IMR-90 (cell line): ENCODE results near the gene RTL5. TPM values are rescaled to one million over a fixed set of nuclear protein-coding genes. Genes with fewer than 3 reads are reported as not detected.

Source experiments
- ATAC-seq: fragments of 200-7000 bp; cut with Tn5 transposase; 2 replicates; pipeline ENCODE4 v1.9.1; 2020; ENCODE audit warnings: low read depth, mild to moderate bottlenecking, moderate library complexity
- BruUV-seq: library from RNA; stranded (reverse); fragments of 400-500 nt; replicated peaks from 2 replicates; lab custom pipeline; 2021; lab: Mats Ljungman, UMichigan
- CTCF ChIA-PET: fragments of 300-600 bp; formaldehyde crosslinking; extraction: SDS; loops from one replicate; lab custom pipeline; 2021; ENCODE audit warnings: antibody characterized with exemption; lab: Yijun Ruan, JAX
- POLR2A ChIA-PET: fragments of 300-600 bp; sonication (Branson Sonifier 250); formaldehyde crosslinking; loops from one replicate; lab custom pipeline; 2022; ENCODE audit warnings: antibody characterized with exemption; ENCODE audit not compliant: unreplicated experiment; lab: Charles Lee
- DNase-seq: peaks from one replicate; pipeline ENCODE4 v3.0.0; 2013
- H2AFZ ChIP-seq: replicated peaks from 2 replicates; pipeline ENCODE3; 2013; ENCODE audit warnings: low read length, mild to moderate bottlenecking; ENCODE audit not compliant: poor library complexity
- H2AK5ac ChIP-seq: 2 replicates; pipeline ENCODE4 v1.6.1; 2013; ENCODE audit warnings: low read depth, low read length, inconsistent platforms
- H2AK9ac ChIP-seq: replicated peaks from 2 replicates; pipeline ENCODE3; 2013; ENCODE audit warnings: mild to moderate bottlenecking, low read depth, low read length, moderate library complexity; ENCODE audit not compliant: poor library complexity
- H2BK120ac ChIP-seq: 2 replicates; pipeline ENCODE4 v1.6.1; 2013; ENCODE audit warnings: low read depth, low read length, inconsistent platforms
- H2BK15ac ChIP-seq: 3 replicates; pipeline ENCODE4 v1.6.1; 2013; ENCODE audit warnings: low read depth, low read length, inconsistent platforms
- H2BK20ac ChIP-seq: 2 replicates; pipeline ENCODE4 v1.6.1; 2013; ENCODE audit warnings: low read depth, mild to moderate bottlenecking, inconsistent platforms, low read length, moderate library complexity
- H2BK5ac ChIP-seq: 2 replicates; pipeline ENCODE4 v1.6.1; 2013; ENCODE audit warnings: mild to moderate bottlenecking, low read depth, low read length, inconsistent platforms; ENCODE audit not compliant: poor library complexity, severe bottlenecking
- H3K14ac ChIP-seq: replicated peaks from 2 replicates; pipeline ENCODE4 v1.6.1; 2013; ENCODE audit warnings: low read depth, low read length, inconsistent platforms
- H3K18ac ChIP-seq: 2 replicates; pipeline ENCODE4 v1.6.1; 2013; ENCODE audit warnings: low read depth, low read length, control low read depth
- H3K23ac ChIP-seq: 2 replicates; pipeline ENCODE4 v1.6.1; 2013; ENCODE audit warnings: low read depth, low read length, inconsistent platforms
- H3K27ac ChIP-seq: 2 replicates; pipeline ENCODE4 v1.5.1; 2013; ENCODE audit warnings: mild to moderate bottlenecking, control low read depth, low read length; ENCODE audit not compliant: insufficient read depth
- H3K27me3 ChIP-seq: 2 replicates; pipeline ENCODE4 v1.6.1; 2013; ENCODE audit warnings: low read length; ENCODE audit not compliant: control insufficient read depth, insufficient read depth
- H3K36me3 ChIP-seq: 2 replicates; pipeline ENCODE4 v1.6.1; 2013; ENCODE audit warnings: low read length, mixed read lengths; ENCODE audit not compliant: control insufficient read depth, insufficient read depth
- H3K4ac ChIP-seq: 2 replicates; pipeline ENCODE4 v1.6.1; 2013; ENCODE audit warnings: low read depth, low read length, inconsistent platforms
- H3K4me1 ChIP-seq: 2 replicates; pipeline ENCODE4 v1.6.1; 2013; ENCODE audit warnings: low read length, mixed read lengths; ENCODE audit not compliant: control insufficient read depth, insufficient read depth
- H3K4me2 ChIP-seq: 2 replicates; pipeline ENCODE4 v1.6.1; 2013; ENCODE audit warnings: low read depth, mild to moderate bottlenecking, control low read depth, low read length, moderate library complexity
- H3K4me3 ChIP-seq: 2 replicates; pipeline ENCODE4 v1.5.1; 2013; ENCODE audit warnings: low read depth, mild to moderate bottlenecking, control low read depth, low read length, moderate library complexity; ENCODE audit not compliant: insufficient read depth
- H3K56ac ChIP-seq: 2 replicates; pipeline ENCODE4 v1.6.1; 2013; ENCODE audit warnings: low read length, inconsistent platforms; ENCODE audit not compliant: insufficient read depth; ENCODE audit errors: extremely low read depth
- H3K79me1 ChIP-seq, 2 experiments: 2 replicates each; pipeline ENCODE4 v1.6.1; 2013; ENCODE audit warnings: low read length in 2 of 2, inconsistent platforms in 1 of 2, low read depth in 1 of 2
- H3K9ac ChIP-seq: 2 replicates; pipeline ENCODE4 v1.6.1; 2013; ENCODE audit warnings: low read depth, low read length, control low read depth
- H3K9me1 ChIP-seq: 2 replicates; pipeline ENCODE4 v1.6.1; 2013; ENCODE audit warnings: low read length, inconsistent platforms; ENCODE audit not compliant: insufficient read depth
- H3K9me3 ChIP-seq: 2 replicates; pipeline ENCODE4 v1.6.1; 2013; ENCODE audit warnings: low read length; ENCODE audit not compliant: control insufficient read depth, insufficient read depth
- H4K20me1 ChIP-seq: 2 replicates; pipeline ENCODE4 v1.6.1; 2013; ENCODE audit warnings: low read length, inconsistent platforms; ENCODE audit not compliant: insufficient read depth
- H4K5ac ChIP-seq: 2 replicates; pipeline ENCODE4 v1.6.1; 2013; ENCODE audit warnings: mild to moderate bottlenecking, low read depth, low read length, control low read depth
- H4K8ac ChIP-seq, 2 experiments: 2 replicates each; pipeline ENCODE4 v1.6.1; 2013; ENCODE audit warnings: low read depth in 2 of 2, low read length in 2 of 2, control low read depth in 1 of 2, inconsistent platforms in 1 of 2
- H4K91ac ChIP-seq: 2 replicates; pipeline ENCODE4 v1.6.1; 2013; ENCODE audit warnings: low read depth, low read length, inconsistent platforms; ENCODE audit not compliant: insufficient read depth
- BHLHE40 ChIP-seq: fragments of 150-350 bp; IDR thresholded peaks from 2 replicates; pipeline ENCODE4 v1.6.1; 2016; ENCODE audit warnings: mild to moderate bottlenecking, low read depth, low read length
- CHD1 ChIP-seq: IDR thresholded peaks from 2 replicates; pipeline ENCODE4 v1.6.1; 2012; ENCODE audit warnings: low read depth, low read length, improper control_type of control experiment
- CTCF ChIP-seq: conservative IDR thresholded peaks from 2 replicates; pipeline ENCODE4 v1.5.1; 2012; ENCODE audit warnings: mild to moderate bottlenecking, low read depth, low read length, improper control_type of control experiment
- FOS ChIP-seq: fragments of 150-350 bp; IDR thresholded peaks from 2 replicates; pipeline ENCODE4 v1.6.1; 2016; ENCODE audit warnings: low read depth, low read length
- MXI1 ChIP-seq: IDR thresholded peaks from 2 replicates; pipeline ENCODE4 v1.6.1; 2012; ENCODE audit warnings: low read depth, mild to moderate bottlenecking, low read length, moderate library complexity, borderline replicate concordance
- NFE2L2 ChIP-seq: fragments of 150-350 bp; IDR thresholded peaks from 2 replicates; pipeline ENCODE4 v1.6.1; 2016; ENCODE audit warnings: low read depth, mild to moderate bottlenecking, low read length
- POLR2A ChIP-seq: IDR thresholded peaks from 2 replicates; pipeline ENCODE4 v1.6.1; 2012; ENCODE audit warnings: mild to moderate bottlenecking, low read depth, low read length
- RAD21 ChIP-seq: IDR thresholded peaks from 2 replicates; pipeline ENCODE4 v1.6.1; 2012; ENCODE audit warnings: low read length, improper control_type of control experiment
- RCOR1 ChIP-seq: IDR thresholded peaks from 2 replicates; pipeline ENCODE4 v1.6.1; 2012; ENCODE audit warnings: mild to moderate bottlenecking, low read length, improper control_type of control experiment; ENCODE audit not compliant: insufficient replicate concordance
- RFX5 ChIP-seq: IDR thresholded peaks from 2 replicates; pipeline ENCODE4 v1.8.0; 2012; ENCODE audit warnings: low read depth, mild to moderate bottlenecking, low read length, moderate library complexity
- USF2 ChIP-seq: fragments of 150-350 bp; IDR thresholded peaks from 2 replicates; pipeline ENCODE4 v1.6.1; 2017; ENCODE audit warnings: mild to moderate bottlenecking, antibody characterized with exemption, low read length, low read depth
- WGBS, 2 experiments: methylation state at CpG; one replicate each; pipeline versions ENCODE4 v1.1.5 to v1.1.7; 2013; ENCODE audit warnings: missing lambda C conversion rate in 2 of 2; ENCODE audit not compliant: insufficient read length in 1 of 2; ENCODE audit errors: extremely low coverage in 2 of 2; 5-methylcytosine and 5-hydroxymethylcytosine counted together
- dilution Hi-C: fragments of 300-500 bp; cut with HindIII; formaldehyde crosslinking; loops from one replicate; pipeline ENCODE4 v1.14.3; 2018; ENCODE audit warnings: low sequenced_read_pairs; ENCODE audit not compliant: unreplicated experiment
- in situ Hi-C: fragments of 300-500 bp; cut with MboI; formaldehyde crosslinking; loops from 3 replicates; pipeline ENCODE4 v1.14.3; 2019; ENCODE audit warnings: low sequenced_read_pairs, inconsistent platforms, mixed read lengths
- intact Hi-C: fragments of 100-400 bp; cut with micrococcal nuclease; formaldehyde crosslinking; loops from 2 replicates; pipeline ENCODE4 v1.10.0; 2022
- polyA plus RNA-seq, 3 experiments: library from polyadenylated mRNA; depleted of rRNA; stranded (reverse); fragments of >200 nt; gene quantifications; 2 replicates each; pipeline ENCODE4 v1.2.3, GENCODE V29; 2012; ENCODE audit warnings: low replicate concordance in 1 of 3
- total RNA-seq: library from RNA; depleted of rRNA; stranded (reverse); fragments of >200 nt; gene quantifications from 2 replicates; pipeline ENCODE4 v1.2.3, GENCODE V29; 2012

The RTL5 gene
- total and polyA plus RNA-seq, 2 of the 4 experiments (the other 2 are of a cell fraction) = 0.90 to 2.5 TPM

GRCh38 chrX:72126048-72126415, 5.7 kb downstream of the RTL5 start:
- peak overlapping the region; percentile 38; the same call in 1 of the 2 replicates for H3K4ac ChIP-seq
- H3K56ac ChIP-seq = no peak overlapping the region
- H2BK120ac ChIP-seq = peak overlapping the region; percentile 13; the same call in 1 of the 2 replicates
- no peak overlapping the region for H3K4me2 ChIP-seq
- WGBS, 2 experiments = no CpG with 5 or more reads among the region's 3 CpGs
- ChIA-PET CTCF (interaction anchor here (0.5 to 1.8 kb wide), 3 partner anchors 104 to 142 kb away, joined by 3 to 6 read pairs (median 5); no protein-coding TSS in a partner anchor), POLR2A (no interaction called here)
- no TSS peak for BruUV-seq
- TF ChIP-seq RCOR1 (no peak), MXI1 (no peak), USF2 (no peak), POLR2A (no peak), NFE2L2 (no peak), RAD21 (no peak), FOS (no peak), CTCF (no peak), CHD1 (no peak), RFX5 (no peak), BHLHE40 (no peak)
- no peak overlapping the region for H4K8ac ChIP-seq
- H3K23ac ChIP-seq = no peak overlapping the region
- no peaks in the 10 kb centered on the region for H4K20me1 ChIP-seq
- no peaks in the 10 kb centered on the region for H3K9me1 ChIP-seq
- no peak overlapping the region for H2BK15ac ChIP-seq
- H3K4me3 ChIP-seq = no peak overlapping the region
- in situ Hi-C loops (loop anchor here (5.0 kb wide), 1 partner anchor 104 kb away; no protein-coding TSS in a partner anchor), intact Hi-C loops (loop anchor here (1.0 kb wide), 3 partner anchors 108 to 267 kb away; no protein-coding TSS in a partner anchor), dilution Hi-C loops (no loop called here)
- H4K91ac ChIP-seq = no peak overlapping the region; the same call in 1 of the 2 replicates
- peak overlapping the region; percentile 8 for H2AFZ ChIP-seq
- H3K18ac ChIP-seq = no peak overlapping the region
- peaks cover 49% of the 10 kb centered on the region for H3K27me3 ChIP-seq
- no peak overlapping the region for H2BK5ac ChIP-seq
- DNase-seq = no peak
- H3K27ac ChIP-seq = no peak overlapping the region
- no peak overlapping the region for H4K5ac ChIP-seq
- H3K9ac ChIP-seq = no peak overlapping the region
- H3K9me3 ChIP-seq = peaks cover 4% of the 10 kb centered on the region; the same call in 1 of the 2 replicates
- peaks cover 3% of the 10 kb centered on the region; the same call in 1 of the 2 replicates for H3K4me1 ChIP-seq
- H3K36me3 ChIP-seq = no peaks in the 10 kb centered on the region
- H3K79me1 ChIP-seq = no peaks in the 10 kb centered on the region
- ATAC-seq = peak; percentile 4; the same call in 1 of the 2 replicates
- H2BK20ac ChIP-seq = no peak overlapping the region
- H2AK5ac ChIP-seq = peak overlapping the region; percentile 46; the same call in 1 of the 2 replicates
- peak overlapping the region; percentile 43; the same call in 1 of the 2 replicates for H3K14ac ChIP-seq
- no peak overlapping the region for H2AK9ac ChIP-seq
